ENCODE data around the gene PLSCR1.
A peak's percentile ranks its signal among the peaks of the same experiment; 100 is the strongest.

PLSCR1 gene

DNA sequence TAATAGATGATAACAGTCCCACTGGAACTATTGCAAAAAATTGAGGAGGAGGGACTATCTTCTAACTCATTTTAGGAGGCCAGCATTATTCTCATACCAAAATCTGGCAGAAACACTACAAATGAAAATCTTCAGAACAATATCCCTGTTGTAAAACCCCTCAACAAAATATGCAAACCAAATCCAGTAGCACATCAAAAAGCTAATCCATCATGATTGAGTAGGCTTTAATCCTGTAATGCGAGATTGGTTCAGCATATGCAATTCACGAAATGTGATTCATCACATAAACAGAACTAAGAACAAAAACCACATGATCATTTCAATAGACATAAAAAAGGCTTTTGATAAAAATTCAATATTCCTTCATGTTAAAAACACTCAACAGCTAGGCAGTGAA lies 51.2 kb downstream of the PLSCR1 start:
- no peak overlapping the region for H3K27ac ChIP-seq (ENCODE audit: low read length, poor library complexity, severe bottlenecking)
- H3K9ac ChIP-seq (ENCODE audit: low read length), result peak overlapping the region; percentile 37
- no peak overlapping the region for H2AFZ ChIP-seq (ENCODE audit: low read depth, low read length)
- H3K4me2 ChIP-seq (ENCODE audit: low read length, poor library complexity, severe bottlenecking), result no peak overlapping the region
- no peak overlapping the region for H3K14ac ChIP-seq (ENCODE audit: low read length in 2 of 2)
- H2BK15ac ChIP-seq (ENCODE audit: low read depth, poor library complexity, severe bottlenecking), result no peak overlapping the region
- H2BK5ac ChIP-seq (ENCODE audit: low read depth, low read length, poor library complexity, severe bottlenecking), result no peak overlapping the region
- H3K79me1 ChIP-seq (replicated peaks; ENCODE audit: low read length, poor library complexity, severe bottlenecking), result no peaks in the 10 kb centered on the region
- no peak overlapping the region for H2AK5ac ChIP-seq (ENCODE audit: low read length, severe bottlenecking)
- no peaks in the 10 kb centered on the region for H3K9me3 ChIP-seq (ENCODE audit: control insufficient read depth, low read length)
- H3K4ac ChIP-seq (ENCODE audit: low read depth in 1 of 2, low read length in 2 of 2), result no peak overlapping the region
- H2BK120ac ChIP-seq (ENCODE audit: low read depth, low read length), result no peak overlapping the region
- no peak overlapping the region for H3K18ac ChIP-seq (ENCODE audit: low read depth in 1 of 2, low read length in 2 of 2)
- peak; percentile 16 for DNase-seq
- H3K27me3 ChIP-seq (ENCODE audit: control insufficient read depth in 1 of 2, insufficient read depth in 1 of 2, low read length in 2 of 2), result no peaks in the 10 kb centered on the region
- H4K91ac ChIP-seq (ENCODE audit: low read length), result no peak overlapping the region
- no peaks in the 10 kb centered on the region for H3K36me3 ChIP-seq (ENCODE audit: control insufficient read depth in 1 of 2, insufficient read depth in 2 of 2, low read depth in 1 of 2, low read length in 2 of 2)
- WGBS, result 94% methylated on average over 2 of the region's 2 CpGs
- H3K4me3 ChIP-seq (ENCODE audit: insufficient read depth in 1 of 2, low read depth in 1 of 2, low read length in 2 of 2), result no peak overlapping the region
- no peak overlapping the region for H2BK12ac ChIP-seq (ENCODE audit: low read length in 2 of 2)
- no peaks in the 10 kb centered on the region for H3K4me1 ChIP-seq (ENCODE audit: control insufficient read depth, insufficient read depth, low read depth, low read length)
- no peak overlapping the region for H3K23ac ChIP-seq (ENCODE audit: low read length in 2 of 2)
- no peak overlapping the region for H4K8ac ChIP-seq (ENCODE audit: low read length)

DNA sequence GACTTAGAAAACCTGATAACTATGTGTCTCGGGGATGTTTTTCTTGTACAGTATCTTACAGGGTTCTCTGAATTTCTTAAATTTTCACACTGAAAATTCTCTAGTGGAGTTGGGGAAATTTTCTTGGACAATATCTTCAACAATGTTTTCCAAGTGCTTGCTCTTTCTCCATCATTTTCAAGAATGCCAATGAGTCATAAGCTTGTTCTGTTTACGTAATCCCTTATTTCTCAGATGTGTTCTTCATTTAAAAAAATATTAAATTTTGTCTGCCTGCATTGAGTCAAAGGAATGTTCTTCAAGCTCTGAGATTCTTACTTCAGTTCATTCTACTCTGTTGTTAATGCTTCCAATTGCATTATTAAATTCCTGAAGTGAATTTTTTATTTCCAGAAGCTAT lies 53.1 kb downstream of the PLSCR1 start:
- H3K23ac ChIP-seq (ENCODE audit: low read length in 2 of 2), result no peak overlapping the region
- no peak overlapping the region for H2BK15ac ChIP-seq (ENCODE audit: low read depth, poor library complexity, severe bottlenecking)
- H3K27ac ChIP-seq (ENCODE audit: low read length, poor library complexity, severe bottlenecking), result no peak overlapping the region
- no peak overlapping the region for H3K14ac ChIP-seq (ENCODE audit: low read length in 2 of 2)
- no peaks in the 10 kb centered on the region for H3K79me1 ChIP-seq (replicated peaks; ENCODE audit: low read length, poor library complexity, severe bottlenecking)
- no peak overlapping the region for H3K4me3 ChIP-seq (ENCODE audit: insufficient read depth in 1 of 2, low read depth in 1 of 2, low read length in 2 of 2)
- H3K9ac ChIP-seq (ENCODE audit: low read length), result no peak overlapping the region
- H3K4ac ChIP-seq (ENCODE audit: low read depth in 1 of 2, low read length in 2 of 2), result no peak overlapping the region
- H3K4me2 ChIP-seq (ENCODE audit: low read length, poor library complexity, severe bottlenecking), result no peak overlapping the region
- no peaks in the 10 kb centered on the region for H3K4me1 ChIP-seq (ENCODE audit: control insufficient read depth, insufficient read depth, low read depth, low read length)
- H2AFZ ChIP-seq (ENCODE audit: low read depth, low read length), result no peak overlapping the region
- no peak overlapping the region for H2BK5ac ChIP-seq (ENCODE audit: low read depth, low read length, poor library complexity, severe bottlenecking)
- H3K9me3 ChIP-seq (ENCODE audit: control insufficient read depth, low read length), result no peaks in the 10 kb centered on the region
- no peak overlapping the region for H2AK5ac ChIP-seq (ENCODE audit: low read length, severe bottlenecking)
- H4K8ac ChIP-seq (ENCODE audit: low read length), result no peak overlapping the region
- peak; percentile 33 for DNase-seq
- no peak overlapping the region for H2BK12ac ChIP-seq (ENCODE audit: low read length in 2 of 2)
- no peak overlapping the region for H4K91ac ChIP-seq (ENCODE audit: low read length)
- 100% methylated on average over 1 of the region's 2 CpGs for WGBS
- no peaks in the 10 kb centered on the region for H3K36me3 ChIP-seq (ENCODE audit: control insufficient read depth in 1 of 2, insufficient read depth in 2 of 2, low read depth in 1 of 2, low read length in 2 of 2)
- H3K27me3 ChIP-seq (ENCODE audit: control insufficient read depth in 1 of 2, insufficient read depth in 1 of 2, low read length in 2 of 2), result no peaks in the 10 kb centered on the region
- no peak overlapping the region for H2BK120ac ChIP-seq (ENCODE audit: low read depth, low read length)
- no peak overlapping the region for H3K18ac ChIP-seq (ENCODE audit: low read depth in 1 of 2, low read length in 2 of 2)

DNA sequence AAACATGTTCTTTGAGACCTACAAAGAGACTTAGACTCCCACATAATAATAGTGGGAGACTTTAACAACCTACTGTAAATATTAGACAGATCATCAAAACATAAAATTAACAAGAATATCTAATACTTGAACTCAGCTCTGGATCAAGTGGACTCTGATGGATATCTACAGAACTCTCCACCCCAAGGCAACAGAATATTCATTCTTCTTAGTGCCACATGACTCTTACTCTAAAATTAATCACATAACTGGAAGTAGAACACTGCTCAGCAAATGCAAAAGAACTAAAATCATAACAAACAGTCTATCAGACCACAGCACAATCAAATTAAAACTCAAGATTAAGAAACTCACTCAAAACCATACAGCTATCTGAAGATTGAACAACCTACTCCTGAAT lies 59.1 kb downstream of the PLSCR1 start:
- no peaks in the 10 kb centered on the region for H3K36me3 ChIP-seq (ENCODE audit: control insufficient read depth in 1 of 2, insufficient read depth in 2 of 2, low read depth in 1 of 2, low read length in 2 of 2)
- H3K79me1 ChIP-seq (replicated peaks; ENCODE audit: low read length, poor library complexity, severe bottlenecking), result no peaks in the 10 kb centered on the region
- H2AK5ac ChIP-seq (ENCODE audit: low read length, severe bottlenecking), result no peak overlapping the region
- no peak overlapping the region for H3K23ac ChIP-seq (ENCODE audit: low read length in 2 of 2)
- H3K14ac ChIP-seq (ENCODE audit: low read length in 2 of 2), result no peak overlapping the region
- no peak overlapping the region for H3K4me2 ChIP-seq (ENCODE audit: low read length, poor library complexity, severe bottlenecking)
- no peak overlapping the region for H2BK5ac ChIP-seq (ENCODE audit: low read depth, low read length, poor library complexity, severe bottlenecking)
- no peak overlapping the region for H4K8ac ChIP-seq (ENCODE audit: low read length)
- no peak overlapping the region for H2BK15ac ChIP-seq (ENCODE audit: low read depth, poor library complexity, severe bottlenecking)
- H2BK12ac ChIP-seq (ENCODE audit: low read length in 2 of 2), result no peak overlapping the region
- no peak overlapping the region for H3K18ac ChIP-seq (ENCODE audit: low read depth in 1 of 2, low read length in 2 of 2)
- no peaks in the 10 kb centered on the region for H3K27me3 ChIP-seq (ENCODE audit: control insufficient read depth in 1 of 2, insufficient read depth in 1 of 2, low read length in 2 of 2)
- H3K4me3 ChIP-seq (ENCODE audit: insufficient read depth in 1 of 2, low read depth in 1 of 2, low read length in 2 of 2), result no peak overlapping the region
- no peak for DNase-seq
- no peak overlapping the region for H2AFZ ChIP-seq (ENCODE audit: low read depth, low read length)
- H3K4ac ChIP-seq (ENCODE audit: low read depth in 1 of 2, low read length in 2 of 2), result no peak overlapping the region
- no peak overlapping the region for H3K27ac ChIP-seq (ENCODE audit: low read length, poor library complexity, severe bottlenecking)
- H3K9ac ChIP-seq (ENCODE audit: low read length), result no peak overlapping the region
- no peaks in the 10 kb centered on the region for H3K4me1 ChIP-seq (ENCODE audit: control insufficient read depth, insufficient read depth, low read depth, low read length)
- H3K9me3 ChIP-seq (ENCODE audit: control insufficient read depth, low read length), result peaks cover 6% of the 10 kb centered on the region
- no peak overlapping the region for H2BK120ac ChIP-seq (ENCODE audit: low read depth, low read length)
- H4K91ac ChIP-seq (ENCODE audit: low read length), result no peak overlapping the region

DNA sequence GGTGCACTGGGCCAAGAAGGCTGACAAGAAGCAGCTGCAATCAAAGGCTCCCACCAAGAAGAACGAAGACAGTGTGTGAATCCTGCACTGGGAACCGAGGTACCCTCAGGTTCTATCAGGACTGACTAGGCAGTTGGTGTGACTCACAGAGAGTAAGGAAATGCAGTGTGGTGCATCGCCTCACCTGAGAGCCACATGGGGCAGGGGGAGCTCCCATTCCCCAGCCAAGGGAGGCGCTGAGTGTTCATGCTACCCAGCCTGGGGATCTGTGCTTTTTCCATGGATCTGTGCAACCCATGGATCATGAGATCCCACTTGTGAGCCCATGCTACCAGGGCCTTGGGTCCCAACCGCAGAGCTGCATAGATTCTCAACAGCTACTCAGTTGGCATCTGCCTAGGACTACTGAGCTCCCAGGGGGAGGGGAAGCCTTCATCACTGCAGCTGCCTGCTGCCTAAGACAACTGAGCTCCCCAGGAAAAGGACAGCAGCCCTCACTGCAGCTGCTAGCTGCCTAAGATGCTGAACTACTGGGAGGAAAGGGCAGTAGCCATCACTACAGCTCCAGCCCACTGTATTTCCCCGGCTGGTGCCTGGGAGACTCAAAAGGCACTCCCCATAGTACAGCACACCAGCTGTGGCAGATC lies 68.2 kb downstream of the PLSCR1 start:
- Histone ChIP-seq H3K18ac (ENCODE audit: low read depth in 1 of 2, low read length in 2 of 2) (no peak overlapping the region), H2BK120ac (ENCODE audit: low read depth, low read length) (no peak overlapping the region), H2AK5ac (ENCODE audit: low read length, severe bottlenecking) (no peak overlapping the region), H4K91ac (ENCODE audit: low read length) (no peak overlapping the region), H3K4me3 (ENCODE audit: insufficient read depth in 1 of 2, low read depth in 1 of 2, low read length in 2 of 2) (no peak overlapping the region), H3K27me3 (ENCODE audit: control insufficient read depth in 1 of 2, insufficient read depth in 1 of 2, low read length in 2 of 2) (no peaks in the 10 kb centered on the region), H2BK5ac (ENCODE audit: low read depth, low read length, poor library complexity, severe bottlenecking) (no peak overlapping the region), H2BK15ac (ENCODE audit: low read depth, poor library complexity, severe bottlenecking) (no peak overlapping the region), H3K23ac (ENCODE audit: low read length in 2 of 2) (no peak overlapping the region), H4K8ac (ENCODE audit: low read length) (no peak overlapping the region), H3K27ac (ENCODE audit: low read length, poor library complexity, severe bottlenecking) (no peak overlapping the region), H2AFZ (ENCODE audit: low read depth, low read length) (no peak overlapping the region), H3K4ac (ENCODE audit: low read depth in 1 of 2, low read length in 2 of 2) (no peak overlapping the region), H3K4me1 (ENCODE audit: control insufficient read depth, insufficient read depth, low read depth, low read length) (no peaks in the 10 kb centered on the region), H3K79me1 (replicated peaks; ENCODE audit: low read length, poor library complexity, severe bottlenecking) (no peaks in the 10 kb centered on the region), H2BK12ac (ENCODE audit: low read length in 2 of 2) (no peak overlapping the region), H3K36me3 (ENCODE audit: control insufficient read depth in 1 of 2, insufficient read depth in 2 of 2, low read depth in 1 of 2, low read length in 2 of 2) (no peaks in the 10 kb centered on the region), H3K9me3 (ENCODE audit: control insufficient read depth, low read length) (peaks cover 3% of the 10 kb centered on the region), H3K14ac (ENCODE audit: low read length in 2 of 2) (no peak overlapping the region), H3K9ac (ENCODE audit: low read length) (no peak overlapping the region), H3K4me2 (ENCODE audit: low read length, poor library complexity, severe bottlenecking) (no peak overlapping the region)
- DNase-seq, result no peak
- WGBS, result 91% methylated on average over 6 of the region's 6 CpGs
